SK-MEL-5 (cell line): ENCODE data around the gene ITGA2. TPM values are rescaled to one million over a fixed set of nuclear protein-coding genes. Genes with fewer than 3 reads are reported as not detected.

Source experiments
- DNase-seq: peaks from one replicate; pipeline ENCODE4 v3.0.0-alpha.2; 2016; ENCODE audit warnings: low read depth, low spot score
- in situ Hi-C: cut with HindIII; loops from 2 replicates; pipeline ENCODE4 v1.10.0; 2016; ENCODE audit warnings: low sequenced_read_pairs, high pct_unique_total_duplicates, low pct_unique_long_range_greater_than_20kb
- total RNA-seq: library from RNA; depleted of rRNA; stranded (reverse); fragments of >200 nt; shearing (Covaris generic); gene quantifications from 2 replicates; pipeline ENCODE4 v1.2.3, GENCODE V29; 2014

Gene ITGA2
- total RNA-seq, 1 experiment from 2014 or later: 7.0 TPM

- peak; percentile 58 for DNase-seq
- in situ Hi-C loops: no loop called here
These were observed 80.5 kb downstream of the ITGA2 start for GRCh38 chr5:53069626-53070025.

GRCh38 chr5:53071298-53071697 lies 82.1 kb downstream of the ITGA2 start:
- in situ Hi-C loops: no loop called here
- no peak for DNase-seq

GRCh38 chr5:53071738-53072137 lies 82.6 kb downstream of the ITGA2 start:
- DNase-seq: no peak

GRCh38 chr5:53073348-53073747 lies 84.2 kb downstream of the ITGA2 start:
- in situ Hi-C loops: no loop called here

More at GRCh38 chr5:53071738-53072137, 82.6 kb downstream of the ITGA2 start:
- in situ Hi-C loops: no loop called here

GRCh38 chr5:53076014-53076583 lies 86.9 kb downstream of the ITGA2 start:
- in situ Hi-C loops: no loop called here
- no peak for DNase-seq

More at GRCh38 chr5:53073348-53073747, 84.2 kb downstream of the ITGA2 start:
- no peak for DNase-seq

GRCh38 chr5:53080271-53080670 lies 91.1 kb downstream of the ITGA2 start:
- no peak for DNase-seq
- in situ Hi-C loops: no loop called here

GRCh38 chr5:53083927-53084326 lies 94.8 kb downstream of the ITGA2 start:
- in situ Hi-C loops: no loop called here
- DNase-seq: no peak

- DNase-seq: no peak
- in situ Hi-C loops: no loop called here
These were observed 95.5 kb downstream of the ITGA2 start for GRCh38 chr5:53084546-53085255.

GRCh38 chr5:53087171-53087570 lies 98.0 kb downstream of the ITGA2 start:
- peak; percentile 93 for DNase-seq
- in situ Hi-C loops: no loop called here

GRCh38 chr5:53087621-53088121 lies 98.5 kb downstream of the ITGA2 start:
- DNase-seq: peak; percentile 95
- in situ Hi-C loops: no loop called here

GRCh38 chr5:53089481-53089991 lies 100.4 kb downstream of the ITGA2 start:
- DNase-seq: peak; percentile 94
- in situ Hi-C loops: no loop called here

- in situ Hi-C loops: loop anchor here (10.0 kb wide), 1 partner anchor 135 kb away; no protein-coding TSS in a partner anchor
- DNase-seq: no peak
These were observed 101.1 kb downstream of the ITGA2 start for GRCh38 chr5:53090229-53090628.

- in situ Hi-C loops: loop anchor here (10.0 kb wide), 1 partner anchor 136 kb away; no protein-coding TSS in a partner anchor
- no peak for DNase-seq
These were observed 102.1 kb downstream of the ITGA2 start for GRCh38 chr5:53091289-53091688.

- in situ Hi-C loops: loop anchor here (10.0 kb wide), 1 partner anchor 137 kb away; no protein-coding TSS in a partner anchor
- DNase-seq: no peak
These were observed 103.1 kb downstream of the ITGA2 start for GRCh38 chr5:53092242-53092641.

GRCh38 chr5:53095217-53095616 lies 106.1 kb downstream of the ITGA2 start:
- in situ Hi-C loops: loop anchor here (10.0 kb wide), 1 partner anchor 140 kb away; no protein-coding TSS in a partner anchor
- peak; percentile 42 for DNase-seq

- in situ Hi-C loops: loop anchor here (10.0 kb wide), 1 partner anchor 141 kb away; no protein-coding TSS in a partner anchor
- DNase-seq: peak; percentile 75
These were observed 106.9 kb downstream of the ITGA2 start for GRCh38 chr5:53095931-53096525.

- in situ Hi-C loops: loop anchor here (10.0 kb wide), 1 partner anchor 145 kb away; no protein-coding TSS in a partner anchor
- DNase-seq: peak; percentile 69
These were observed 110.4 kb downstream of the ITGA2 start for GRCh38 chr5:53099546-53099945.

- no peak for DNase-seq
- in situ Hi-C loops: no loop called here
These were observed 111.5 kb downstream of the ITGA2 start for GRCh38 chr5:53100606-53101005.
